Stimulated activated memory B cell treated with anti-CD40 and anti-IgM and Interleukin-4, amounts not matched to agents 10 μg/mL and 1 μg/mL and 100 μg/mL, for 72 hours (primary cell): ENCODE data around the gene ASTN2.

Experiments used
- ATAC-seq: fragments of 150-1000 bp; cut with Tn5 transposase; 2 replicates; pipeline ENCODE4 v1.10.0; 2021
- H3K27ac Mint-ChIP-seq: one replicate; pipeline ENCODE4 v1.8.0; 2022; ENCODE audit warnings: mild to moderate bottlenecking, mixed read lengths
- H3K27me3 Mint-ChIP-seq: one replicate; pipeline ENCODE4 v1.8.0; 2022; ENCODE audit warnings: mixed read lengths
- H3K36me3 Mint-ChIP-seq: one replicate; pipeline ENCODE4 v1.8.0; 2022; ENCODE audit warnings: mixed read lengths
- H3K4me1 Mint-ChIP-seq: one replicate; pipeline ENCODE4 v1.8.0; 2022; ENCODE audit warnings: mixed read lengths
- H3K4me3 Mint-ChIP-seq: one replicate; pipeline ENCODE4 v1.8.0; 2022; ENCODE audit warnings: mild to moderate bottlenecking, moderate library complexity, mixed read lengths
- H3K9me3 Mint-ChIP-seq: one replicate; pipeline ENCODE4 v1.8.0; 2022; ENCODE audit warnings: mixed read lengths

The ASTN2 gene

DNA sequence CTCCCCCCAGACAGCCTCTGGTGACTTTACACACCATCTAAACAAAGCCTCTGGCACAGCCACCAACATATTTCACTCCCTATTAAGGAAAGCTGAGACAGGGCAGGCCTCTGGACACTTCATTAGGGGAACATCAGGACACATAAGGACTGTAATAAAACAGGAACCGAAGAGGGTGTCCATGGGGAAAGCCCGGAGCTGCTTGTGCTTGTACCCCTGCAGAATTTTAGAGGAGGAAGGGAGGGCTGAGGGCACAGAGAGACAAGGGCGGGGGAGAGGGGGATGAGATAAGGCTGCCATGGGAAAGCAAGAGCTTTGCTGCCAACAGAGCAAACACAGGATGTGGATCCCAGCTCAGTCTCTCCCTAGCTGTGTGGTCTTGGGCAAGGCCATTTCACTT, 138.4 kb downstream of the ASTN2 start:
- Mint-ChIP-seq H3K36me3 (no peaks in the 10 kb centered on the region), H3K4me3 (no peak overlapping the region), H3K9me3 (peaks cover 8% of the 10 kb centered on the region), H3K4me1 (no peaks in the 10 kb centered on the region), H3K27ac (no peak overlapping the region), H3K27me3 (no peaks in the 10 kb centered on the region)
- no peak for ATAC-seq

DNA sequence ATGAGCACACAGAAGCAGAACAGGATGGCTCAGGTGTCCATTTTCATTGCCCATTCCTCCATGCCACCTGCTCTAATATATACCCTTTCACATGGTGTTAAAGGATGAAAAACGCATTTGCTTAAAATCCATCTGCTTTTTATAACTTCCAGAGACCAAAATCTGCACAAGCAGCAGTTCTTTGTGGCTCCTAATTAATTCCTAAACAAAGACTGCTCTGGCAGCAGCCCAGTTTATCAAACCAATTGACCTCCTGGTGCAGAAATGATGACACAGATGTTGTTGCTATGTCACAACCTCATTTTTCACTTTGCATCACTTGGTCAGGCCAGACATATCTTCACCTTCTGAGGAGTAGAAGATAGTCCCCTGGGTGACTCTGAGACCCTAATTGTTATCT, 141.2 kb downstream of the ASTN2 start:
- Mint-ChIP-seq H3K27me3 (no peaks in the 10 kb centered on the region), H3K4me3 (no peak overlapping the region), H3K27ac (no peak overlapping the region), H3K4me1 (no peaks in the 10 kb centered on the region), H3K36me3 (no peaks in the 10 kb centered on the region), H3K9me3 (peaks cover 8% of the 10 kb centered on the region)
- no peak for ATAC-seq

DNA sequence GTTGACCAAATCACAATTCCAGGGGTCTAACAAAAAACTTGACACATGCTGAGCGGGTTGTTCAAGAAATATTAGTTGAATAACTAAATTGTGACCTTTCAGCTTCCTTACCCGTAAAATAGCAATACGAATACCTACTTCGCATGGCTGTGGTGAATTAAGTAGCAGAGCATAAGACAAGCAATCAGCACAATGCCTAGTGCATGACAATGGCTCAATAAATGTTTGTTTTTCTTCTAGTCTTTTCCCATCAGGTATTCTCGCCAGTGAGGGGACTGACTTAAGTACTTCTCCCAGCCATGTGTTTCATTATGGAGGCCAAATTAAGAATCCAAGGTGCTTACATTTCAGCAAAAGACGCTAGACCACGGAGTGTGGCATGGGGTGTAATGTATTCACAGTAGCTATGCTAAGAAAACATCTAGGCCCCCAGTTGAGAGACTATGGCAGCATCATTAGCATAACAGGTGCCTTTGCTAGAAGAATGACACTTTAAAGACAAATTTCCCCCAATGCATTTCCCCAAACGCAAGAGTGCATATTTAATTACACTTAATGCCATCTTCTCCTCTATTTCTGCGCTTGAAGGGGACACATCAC, 145.9 kb downstream of the ASTN2 start:
- H3K4me3 Mint-ChIP-seq = no peak overlapping the region
- H3K27me3 Mint-ChIP-seq = no peaks in the 10 kb centered on the region
- no peak overlapping the region for H3K27ac Mint-ChIP-seq
- no peaks in the 10 kb centered on the region for H3K36me3 Mint-ChIP-seq
- ATAC-seq = no peak
- no peaks in the 10 kb centered on the region for H3K4me1 Mint-ChIP-seq
- peaks cover 4% of the 10 kb centered on the region for H3K9me3 Mint-ChIP-seq

DNA sequence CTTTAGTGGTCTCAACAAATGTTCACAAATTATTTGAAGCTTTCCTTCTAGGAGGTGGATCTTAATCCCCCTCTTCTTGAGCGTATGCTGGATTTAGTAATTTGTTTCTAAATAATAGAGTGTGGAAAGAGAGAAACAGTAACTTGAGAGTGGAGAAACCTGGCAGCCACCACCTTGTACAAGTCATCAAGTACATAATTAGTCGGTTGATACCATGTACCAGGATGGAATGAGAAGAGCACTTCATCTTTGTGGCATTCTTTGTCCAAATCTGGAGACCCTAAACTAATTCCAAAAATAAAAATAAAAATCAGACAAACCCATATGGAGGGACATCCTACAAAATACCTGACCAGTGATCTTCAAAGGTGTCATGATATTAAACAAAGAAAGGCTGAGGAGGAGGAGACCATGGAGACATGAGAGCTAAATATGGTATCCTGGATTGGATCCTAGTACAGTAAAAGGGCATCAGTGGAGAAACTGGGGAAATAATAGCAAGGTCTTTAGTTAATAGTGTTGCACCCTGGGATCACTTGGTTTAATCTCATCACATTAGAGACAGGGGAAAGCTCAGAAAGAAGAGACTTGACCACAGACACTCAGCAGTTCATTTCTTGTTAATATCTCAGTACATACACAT, 147.9 kb downstream of the ASTN2 start:
- no peaks in the 10 kb centered on the region for H3K9me3 Mint-ChIP-seq
- H3K27ac Mint-ChIP-seq = no peak overlapping the region
- H3K4me3 Mint-ChIP-seq = no peak overlapping the region
- H3K27me3 Mint-ChIP-seq = no peaks in the 10 kb centered on the region
- ATAC-seq = no peak
- H3K36me3 Mint-ChIP-seq = no peaks in the 10 kb centered on the region
- no peaks in the 10 kb centered on the region for H3K4me1 Mint-ChIP-seq

DNA sequence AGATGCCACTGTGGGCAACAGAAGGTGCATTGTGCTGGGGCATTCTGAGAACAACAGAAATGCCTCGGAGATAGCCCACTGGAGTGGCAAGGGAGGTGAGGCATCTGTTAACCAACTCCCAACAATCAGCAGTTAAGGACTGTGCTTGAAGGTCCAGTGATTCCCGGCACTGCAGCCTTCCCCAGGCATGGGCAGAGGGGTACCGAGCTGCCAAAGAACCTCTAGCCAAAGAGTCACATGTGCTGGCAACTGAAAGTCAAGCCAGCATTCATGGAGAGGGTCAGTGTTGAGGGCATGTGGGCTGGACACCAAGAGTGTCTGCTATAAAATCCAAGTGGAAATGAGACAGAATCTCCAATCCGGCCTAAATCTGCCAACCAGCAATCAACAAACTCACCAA, 149.6 kb downstream of the ASTN2 start:
- no peak overlapping the region for H3K27ac Mint-ChIP-seq
- no peaks in the 10 kb centered on the region for H3K9me3 Mint-ChIP-seq
- H3K36me3 Mint-ChIP-seq = no peaks in the 10 kb centered on the region
- H3K4me1 Mint-ChIP-seq = no peaks in the 10 kb centered on the region
- H3K4me3 Mint-ChIP-seq = no peak overlapping the region
- H3K27me3 Mint-ChIP-seq = no peaks in the 10 kb centered on the region
- ATAC-seq = no peak

DNA sequence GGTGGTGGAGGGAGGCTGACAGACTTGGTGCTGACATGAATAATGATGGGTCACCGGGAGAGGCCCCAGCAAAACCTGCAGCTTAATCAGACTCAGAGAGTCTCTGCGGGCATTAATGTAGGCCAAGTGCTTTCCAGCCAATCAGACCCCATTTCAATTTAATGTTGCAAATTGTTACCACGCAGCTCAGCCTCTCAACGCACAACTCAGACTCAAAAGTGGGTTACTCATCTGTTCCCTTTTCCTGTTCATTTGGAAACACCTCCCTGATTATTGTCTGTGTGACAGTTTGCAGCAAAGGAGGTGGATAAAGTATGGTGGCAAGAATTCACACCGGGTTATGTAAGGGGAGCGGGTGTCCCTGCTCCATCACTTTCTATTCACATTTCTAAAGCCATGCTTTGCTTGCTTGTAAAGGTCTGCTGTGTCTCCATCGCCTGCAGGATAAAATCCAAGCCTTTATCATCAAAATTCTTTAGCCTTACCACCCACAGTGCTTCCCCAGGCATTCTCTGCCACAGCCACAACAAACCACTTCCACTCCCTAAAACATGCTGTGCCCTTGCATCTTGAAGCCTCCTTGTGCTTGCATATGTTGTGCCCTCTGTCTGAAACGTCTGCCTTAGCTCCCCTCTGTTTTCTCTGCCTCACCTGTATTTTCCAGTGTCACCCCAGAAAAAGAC, 156.5 kb downstream of the ASTN2 start:
- H3K36me3 Mint-ChIP-seq = no peaks in the 10 kb centered on the region
- H3K4me3 Mint-ChIP-seq = no peak overlapping the region
- no peak overlapping the region for H3K27ac Mint-ChIP-seq
- peaks cover 6% of the 10 kb centered on the region for H3K4me1 Mint-ChIP-seq
- ATAC-seq = no peak
- H3K9me3 Mint-ChIP-seq = no peaks in the 10 kb centered on the region
- no peaks in the 10 kb centered on the region for H3K27me3 Mint-ChIP-seq

DNA sequence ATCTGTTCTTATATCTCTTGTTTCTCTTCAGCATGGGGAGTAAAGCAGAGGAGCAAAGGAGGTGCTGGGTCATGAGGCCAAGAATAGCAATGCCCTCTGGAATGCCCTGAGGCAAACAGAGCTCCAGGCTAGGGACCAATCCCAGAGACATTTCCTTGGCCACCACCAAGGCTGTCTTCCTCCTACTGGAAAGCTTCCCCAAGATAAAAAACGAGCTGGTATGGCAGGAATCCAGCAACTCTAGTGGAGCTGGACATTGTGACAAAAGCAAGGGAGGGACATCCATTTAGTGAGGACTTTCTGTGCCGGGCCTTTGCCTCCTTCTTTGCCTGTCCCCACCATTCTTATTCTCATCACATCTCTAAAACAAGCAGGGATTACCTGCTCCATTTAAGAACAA, 161.6 kb downstream of the ASTN2 start:
- Mint-ChIP-seq H3K27me3 (no peaks in the 10 kb centered on the region), H3K9me3 (peaks cover 5% of the 10 kb centered on the region), H3K4me3 (no peak overlapping the region), H3K36me3 (no peaks in the 10 kb centered on the region), H3K4me1 (no peaks in the 10 kb centered on the region), H3K27ac (no peak overlapping the region)
- ATAC-seq = no peak

DNA sequence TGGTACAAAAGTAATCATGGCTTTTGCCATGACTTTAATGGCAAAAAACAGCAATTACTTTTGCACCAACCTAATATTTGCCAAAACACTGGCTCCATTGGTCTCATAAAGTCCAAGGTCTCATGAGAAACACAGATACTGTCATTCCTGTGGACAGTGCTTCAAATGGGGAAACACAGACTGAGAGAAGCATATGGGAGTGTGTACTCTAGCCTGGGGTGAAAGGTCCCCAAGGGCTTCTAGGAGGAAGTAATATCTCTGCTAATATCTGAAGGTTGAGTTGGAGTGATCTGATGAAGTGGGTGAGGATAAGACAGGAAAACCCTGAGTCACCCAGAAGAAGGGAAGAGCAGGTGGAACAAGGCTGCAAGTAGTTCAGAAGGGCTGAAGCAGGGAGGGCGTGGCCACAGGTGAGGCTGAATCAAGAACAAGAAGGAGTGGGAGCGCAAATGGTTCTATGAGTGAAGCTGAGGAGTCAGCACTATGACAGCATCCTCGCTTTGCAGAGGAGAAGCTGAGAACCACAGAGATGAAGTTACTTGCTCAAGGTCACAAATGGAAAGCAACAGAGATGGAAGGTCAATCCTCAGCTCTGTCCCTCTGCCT, 164.1 kb downstream of the ASTN2 start:
- H3K36me3 Mint-ChIP-seq = no peaks in the 10 kb centered on the region
- H3K9me3 Mint-ChIP-seq = peaks cover 5% of the 10 kb centered on the region
- ATAC-seq = no peak
- no peaks in the 10 kb centered on the region for H3K27me3 Mint-ChIP-seq
- no peak overlapping the region for H3K4me3 Mint-ChIP-seq
- no peaks in the 10 kb centered on the region for H3K4me1 Mint-ChIP-seq
- H3K27ac Mint-ChIP-seq = no peak overlapping the region

DNA sequence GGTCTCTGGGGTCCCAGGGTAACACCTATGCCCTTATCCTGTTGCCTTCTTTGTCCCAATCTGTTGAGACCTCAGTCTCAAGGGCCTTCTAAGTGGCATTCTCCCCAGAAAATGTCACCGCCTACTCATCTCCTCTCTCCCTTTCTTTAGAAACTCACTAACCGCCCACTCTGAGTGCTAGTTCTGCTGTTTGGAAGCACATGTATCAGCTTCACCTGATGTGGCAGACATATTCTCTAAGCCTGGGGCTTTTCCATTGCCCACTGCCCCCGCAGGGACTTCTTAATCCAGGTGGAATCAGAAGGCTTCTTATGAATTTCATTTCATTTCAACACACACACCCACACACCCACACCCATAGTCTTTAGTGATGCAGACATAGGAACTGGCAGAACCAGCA, 165.1 kb downstream of the ASTN2 start:
- Mint-ChIP-seq H3K4me1 (no peaks in the 10 kb centered on the region), H3K27me3 (no peaks in the 10 kb centered on the region)

DNA sequence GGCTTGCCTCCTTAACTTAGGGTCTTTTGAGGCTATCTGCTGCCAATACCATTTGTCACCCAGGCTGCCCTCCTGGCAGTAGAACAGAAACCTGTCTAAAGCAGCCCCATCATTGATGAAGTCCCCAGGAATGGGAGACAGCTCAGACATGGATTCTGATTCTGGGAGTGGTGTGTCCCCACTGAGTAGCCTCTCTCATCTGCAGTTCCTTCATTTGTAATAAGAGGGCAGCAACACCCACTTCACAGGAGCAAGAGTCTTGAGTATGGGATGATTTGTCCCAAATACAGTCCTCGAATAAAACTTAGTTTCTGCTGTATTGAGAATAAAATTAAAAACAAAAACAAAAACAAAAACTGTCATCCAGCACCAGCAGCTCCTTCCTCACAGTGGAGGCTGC, 167.6 kb downstream of the ASTN2 start:
- peaks cover 10% of the 10 kb centered on the region for H3K9me3 Mint-ChIP-seq
- no peak overlapping the region for H3K27ac Mint-ChIP-seq
- no peaks in the 10 kb centered on the region for H3K27me3 Mint-ChIP-seq
- no peak for ATAC-seq
- no peak overlapping the region for H3K4me3 Mint-ChIP-seq
- H3K36me3 Mint-ChIP-seq = no peaks in the 10 kb centered on the region
- H3K4me1 Mint-ChIP-seq = no peaks in the 10 kb centered on the region

More for the DNA sequence above, 165.1 kb downstream of the ASTN2 start:
- H3K36me3 Mint-ChIP-seq = no peaks in the 10 kb centered on the region
- H3K9me3 Mint-ChIP-seq = peaks cover 5% of the 10 kb centered on the region
- H3K27ac Mint-ChIP-seq = no peak overlapping the region
- H3K4me3 Mint-ChIP-seq = no peak overlapping the region
- ATAC-seq = no peak

DNA sequence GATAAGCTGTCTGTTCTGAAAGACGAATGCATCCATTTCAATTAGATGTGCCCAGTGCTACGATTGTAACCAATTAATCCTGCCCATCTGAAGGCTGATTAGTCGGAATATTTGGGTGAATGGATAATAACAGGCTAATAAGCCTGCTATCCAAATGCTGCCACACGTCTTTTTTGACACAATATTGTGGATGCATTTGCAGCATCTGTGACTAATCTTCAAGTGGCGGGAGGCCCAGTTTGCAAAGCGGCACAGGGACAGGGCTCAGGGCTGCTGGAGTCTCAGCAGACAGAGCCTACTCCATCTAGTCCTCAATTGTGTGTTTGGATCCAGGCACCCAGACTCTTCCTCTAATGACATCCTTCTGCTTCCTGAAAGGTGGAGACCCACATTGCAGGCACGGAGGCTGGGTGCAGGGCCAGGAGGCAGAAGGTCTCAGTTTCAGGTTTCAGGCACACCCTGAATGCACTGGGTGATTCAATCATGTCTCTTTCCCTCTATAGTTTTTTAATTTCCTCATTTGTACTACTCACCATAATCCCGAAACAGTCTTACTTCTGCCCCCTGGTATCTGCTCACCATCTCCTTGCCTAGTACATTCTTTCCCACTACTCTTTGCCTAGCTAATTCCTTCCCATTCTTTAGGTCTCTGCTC, 169.6 kb downstream of the ASTN2 start:
- ATAC-seq = no peak
- H3K4me1 Mint-ChIP-seq = no peaks in the 10 kb centered on the region
- no peak overlapping the region for H3K27ac Mint-ChIP-seq

DNA sequence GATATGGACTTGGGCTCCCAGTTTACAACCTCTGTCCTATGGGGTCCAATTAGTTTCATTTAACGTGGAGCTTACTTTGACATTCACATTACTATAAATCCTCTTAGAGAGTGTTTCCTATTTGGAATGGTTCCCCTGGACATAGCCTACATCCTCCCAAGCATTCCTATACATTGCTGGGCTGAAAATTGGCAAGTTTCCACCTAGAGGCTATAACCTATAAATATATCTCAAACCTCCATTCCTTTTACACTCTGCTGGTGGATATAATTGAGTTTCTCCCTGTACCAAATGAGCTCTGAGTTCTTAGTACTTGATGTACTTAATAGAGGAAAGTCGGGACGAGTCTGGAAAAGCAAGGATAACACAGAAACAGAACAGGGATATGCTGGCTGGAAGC, 172.8 kb downstream of the ASTN2 start:
- Mint-ChIP-seq H3K4me1 (no peaks in the 10 kb centered on the region), H3K27ac (no peak overlapping the region), H3K36me3 (no peaks in the 10 kb centered on the region), H3K27me3 (no peaks in the 10 kb centered on the region), H3K9me3 (peaks cover 13% of the 10 kb centered on the region), H3K4me3 (no peak overlapping the region)
- no peak for ATAC-seq

More for the DNA sequence above, 169.6 kb downstream of the ASTN2 start:
- Mint-ChIP-seq H3K36me3 (no peaks in the 10 kb centered on the region), H3K9me3 (peaks cover 7% of the 10 kb centered on the region), H3K27me3 (no peaks in the 10 kb centered on the region), H3K4me3 (no peak overlapping the region)

DNA sequence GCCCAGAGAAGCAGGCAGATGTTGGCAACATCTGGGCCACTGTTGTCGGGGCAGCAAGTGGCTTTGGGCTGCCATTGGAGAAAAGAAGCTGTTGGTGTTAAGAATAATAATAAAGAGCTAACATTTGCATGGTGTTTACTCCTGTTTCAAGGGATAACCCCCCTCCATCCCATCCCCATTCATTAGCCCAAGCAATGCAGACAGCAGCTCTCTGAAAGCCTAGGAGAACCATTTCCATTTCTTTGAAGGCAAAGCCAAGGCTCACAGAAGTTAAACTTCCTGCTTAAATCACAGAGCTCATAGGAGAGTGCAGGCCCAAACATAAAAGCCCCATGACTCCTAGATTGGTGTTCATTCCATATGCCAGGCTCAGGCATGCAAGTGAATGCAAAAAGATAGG, 175.4 kb downstream of the ASTN2 start:
- Mint-ChIP-seq H3K27me3 (no peaks in the 10 kb centered on the region), H3K36me3 (no peaks in the 10 kb centered on the region), H3K4me3 (no peak overlapping the region), H3K4me1 (no peaks in the 10 kb centered on the region), H3K9me3 (peaks cover 11% of the 10 kb centered on the region), H3K27ac (no peak overlapping the region)
- ATAC-seq = no peak

DNA sequence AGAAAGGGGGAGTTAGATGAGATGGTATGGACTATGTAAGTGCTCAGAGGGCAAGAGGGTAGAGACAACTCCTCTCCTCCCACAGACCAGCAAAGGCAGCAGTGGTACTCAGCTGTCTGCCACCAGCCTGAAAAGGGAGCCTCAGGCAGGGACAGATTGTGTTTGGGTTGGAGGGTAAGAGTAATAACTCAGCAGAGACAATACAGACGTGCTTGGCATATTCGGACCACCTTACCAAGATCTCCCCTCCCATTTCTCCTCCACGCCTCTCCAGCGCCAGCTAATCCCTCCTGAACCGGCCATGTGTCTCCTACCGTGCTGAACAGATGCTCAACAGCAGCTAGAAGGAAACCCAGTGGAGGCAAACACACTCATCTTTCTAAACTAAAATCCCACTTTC, 180.8 kb downstream of the ASTN2 start:
- Mint-ChIP-seq H3K4me1 (no peaks in the 10 kb centered on the region), H3K27me3 (no peaks in the 10 kb centered on the region), H3K36me3 (no peaks in the 10 kb centered on the region), H3K27ac (no peak overlapping the region), H3K9me3 (peaks cover 2% of the 10 kb centered on the region), H3K4me3 (no peak overlapping the region)
- no peak for ATAC-seq

DNA sequence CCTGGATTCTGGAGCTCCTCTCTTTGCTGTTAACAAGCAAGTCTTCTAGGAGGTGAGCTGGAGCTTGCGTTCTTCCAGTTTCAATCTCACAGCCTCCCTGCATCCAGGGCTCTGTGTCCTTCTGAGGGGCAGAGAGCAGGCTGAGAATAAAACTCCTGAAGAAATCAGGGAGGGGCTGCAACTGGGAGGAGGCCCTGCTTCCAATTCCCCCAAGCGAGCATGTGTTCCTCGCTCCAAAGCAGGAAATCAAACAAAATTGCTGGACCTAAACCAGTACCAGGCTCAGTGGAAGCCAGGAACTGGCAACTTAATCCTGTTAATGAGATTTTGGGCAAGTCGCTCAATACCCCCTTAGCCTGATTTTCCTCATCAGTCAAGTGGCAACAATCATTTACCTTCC, 181.8 kb downstream of the ASTN2 start:
- Mint-ChIP-seq H3K9me3 (peaks cover 2% of the 10 kb centered on the region), H3K36me3 (no peaks in the 10 kb centered on the region), H3K4me3 (no peak overlapping the region), H3K27ac (no peak overlapping the region), H3K27me3 (no peaks in the 10 kb centered on the region), H3K4me1 (no peaks in the 10 kb centered on the region)
- ATAC-seq = no peak
